ENCODE data around the gene CARD11. TPM values are rescaled to one million over a fixed set of nuclear protein-coding genes. Genes with fewer than 3 reads are reported as not detected.

The CARD11 gene
- polyA plus RNA-seq, 1 donor = 4.8 TPM

DNA sequence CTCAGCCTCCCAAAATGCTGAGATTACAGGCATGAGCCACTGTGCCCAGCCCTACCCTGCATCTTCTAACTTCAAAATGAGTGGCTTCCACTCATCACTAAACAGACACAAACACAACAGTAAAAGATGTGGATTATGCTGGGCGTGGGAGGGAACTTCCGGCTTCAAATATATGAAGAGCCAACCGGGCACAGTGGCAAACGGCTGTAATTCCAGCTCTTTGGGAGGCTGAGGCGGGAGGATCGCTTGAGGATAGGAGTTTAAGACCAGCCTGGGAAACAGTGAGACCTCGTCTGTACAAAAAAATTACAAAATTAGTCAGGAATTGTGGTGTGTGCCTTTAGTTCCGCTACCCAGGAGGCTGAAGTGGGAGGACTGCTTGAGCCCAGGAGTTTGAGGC, 107.4 kb downstream of the CARD11 start:
- DNase-seq = no peak
- WGBS (ENCODE audit: insufficient coverage, low lambda C conversion rate) = no CpG with 5 or more reads among the region's 8 CpGs
- H3K36me3 ChIP-seq (ENCODE audit: control insufficient read depth, insufficient read depth, low read length) = no peaks in the 10 kb centered on the region

DNA sequence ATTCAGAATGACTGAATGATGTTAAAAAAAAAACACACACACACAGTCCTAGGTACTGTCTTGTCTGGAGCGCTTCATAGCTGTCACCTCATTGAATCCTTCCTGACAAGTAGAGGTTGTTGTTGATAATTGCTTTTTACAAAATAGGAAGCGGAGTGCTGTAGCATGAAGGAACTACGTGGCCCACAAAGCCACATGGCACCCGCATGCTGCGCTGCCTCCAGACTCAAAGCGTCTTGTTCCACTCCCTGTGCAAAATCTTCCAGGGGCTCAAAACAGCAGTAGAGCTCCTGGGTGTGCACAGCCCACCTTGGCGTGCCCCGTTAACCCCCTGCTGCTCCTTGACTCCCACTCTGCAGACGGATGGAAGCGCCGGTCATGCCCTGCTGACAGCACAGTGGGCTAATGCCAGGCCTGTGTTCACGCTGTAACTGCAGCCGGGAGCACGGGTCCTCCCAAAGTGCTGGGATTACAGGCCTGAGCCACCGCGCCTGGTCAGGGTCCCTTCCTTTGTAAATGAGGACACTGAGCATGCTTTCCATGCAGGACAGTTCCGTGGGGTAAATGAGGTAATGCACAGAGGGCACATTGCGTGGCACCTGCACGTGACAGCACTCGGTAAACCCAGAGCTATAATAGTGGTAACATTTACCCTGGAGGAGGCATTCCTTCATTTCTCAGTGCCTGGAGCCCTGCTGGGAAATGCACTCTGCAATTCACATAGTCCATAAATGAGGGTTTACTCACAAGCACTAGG, 108.5 kb downstream of the CARD11 start:
- DNase-seq = no peak
- no peaks in the 10 kb centered on the region for H3K4me1 ChIP-seq (ENCODE audit: control insufficient read depth, insufficient read depth, low read length)
- H3K9me3 ChIP-seq (ENCODE audit: control insufficient read depth, low read depth, low read length) = no peaks in the 10 kb centered on the region
- H3K4me3 ChIP-seq (ENCODE audit: low read length) = no peak overlapping the region
- no CpG with 5 or more reads among the region's 20 CpGs for WGBS (ENCODE audit: insufficient coverage, low lambda C conversion rate)
- no peak overlapping the region for H3K27ac ChIP-seq (ENCODE audit: low read length)
- H3K27me3 ChIP-seq (ENCODE audit: control insufficient read depth, insufficient read depth, low read length) = no peaks in the 10 kb centered on the region
- no peaks in the 10 kb centered on the region for H3K36me3 ChIP-seq (ENCODE audit: control insufficient read depth, insufficient read depth, low read length)

More for the DNA sequence above, 107.4 kb downstream of the CARD11 start:
- no peaks in the 10 kb centered on the region for H3K27me3 ChIP-seq (ENCODE audit: control insufficient read depth, insufficient read depth, low read length)
- no peak overlapping the region for H3K27ac ChIP-seq (ENCODE audit: low read length)
- no peaks in the 10 kb centered on the region for H3K4me1 ChIP-seq (ENCODE audit: control insufficient read depth, insufficient read depth, low read length)
- H3K4me3 ChIP-seq (ENCODE audit: low read length) = no peak overlapping the region
- H3K9me3 ChIP-seq (ENCODE audit: control insufficient read depth, low read depth, low read length) = no peaks in the 10 kb centered on the region

DNA sequence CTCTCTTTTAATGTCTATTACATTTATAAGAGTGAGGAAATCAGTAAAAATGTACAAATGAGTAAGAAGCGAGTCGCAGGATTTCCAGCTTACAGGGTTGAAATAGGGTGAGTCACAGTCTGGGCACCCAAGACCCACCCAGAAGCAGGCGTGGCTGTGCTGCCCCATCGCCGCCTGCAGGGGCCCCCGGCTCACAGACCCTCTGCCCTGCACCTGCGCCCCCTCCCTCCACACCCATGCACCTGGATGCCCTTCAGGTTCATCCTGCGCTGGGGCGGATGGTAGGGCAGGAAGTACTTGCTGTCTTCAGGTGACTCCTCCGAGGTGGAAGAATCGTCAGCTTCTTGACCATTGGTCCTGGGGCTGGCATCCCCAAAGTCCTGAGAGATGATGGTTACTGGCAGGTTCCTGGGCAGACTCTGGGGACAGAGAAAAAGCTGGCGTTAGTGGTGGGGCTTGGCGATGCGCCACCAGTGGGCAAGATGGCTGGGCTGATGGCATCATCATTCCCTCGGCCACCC, 109.4 kb downstream of the CARD11 start:
- no CpG with 5 or more reads among the region's 15 CpGs for WGBS (ENCODE audit: insufficient coverage, low lambda C conversion rate)

DNA sequence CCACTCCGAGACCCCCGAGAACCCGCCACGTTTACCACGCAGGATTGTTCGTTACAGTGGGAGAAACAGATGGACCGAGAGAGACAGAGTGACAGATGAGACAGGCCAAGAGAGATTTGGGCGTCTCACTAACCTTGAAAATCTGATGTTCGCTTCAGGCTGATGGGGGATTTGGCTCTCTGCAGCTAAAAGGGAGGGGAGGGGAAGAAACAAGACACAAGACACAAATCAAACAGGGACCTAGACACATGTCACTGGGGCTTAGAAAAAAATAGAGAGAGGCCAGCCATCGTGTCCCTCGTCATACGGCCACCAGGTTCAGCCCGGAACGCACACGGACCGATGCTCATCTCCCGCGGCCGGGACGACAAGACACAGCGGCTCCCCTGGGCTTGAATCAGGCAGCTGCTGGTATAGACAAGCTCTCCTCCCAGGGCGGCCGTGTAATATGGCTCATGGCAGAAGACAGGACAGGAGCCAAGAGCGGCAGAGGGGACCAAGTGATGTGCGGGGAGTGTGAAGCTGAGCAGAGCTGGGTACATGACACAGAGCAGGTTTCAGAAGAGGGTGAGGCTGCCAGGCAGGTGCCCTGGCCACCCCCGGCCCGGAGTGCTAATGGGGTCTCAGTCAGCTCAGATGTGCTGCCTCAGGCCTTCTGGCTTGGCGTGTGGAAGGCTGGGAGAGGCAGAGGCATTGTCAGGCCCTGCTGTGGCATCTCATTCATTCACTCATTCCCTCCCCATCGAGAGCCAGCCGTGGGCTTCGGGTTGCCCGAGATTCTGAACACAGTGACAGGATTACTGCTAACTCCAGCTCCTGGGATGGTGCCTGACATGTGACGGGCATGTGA, 111.0 kb downstream of the CARD11 start:
- WGBS (ENCODE audit: insufficient coverage, low lambda C conversion rate) = no CpG with 5 or more reads among the region's 33 CpGs
- no peak overlapping the region for H3K4me3 ChIP-seq (ENCODE audit: low read length)
- H3K27me3 ChIP-seq (ENCODE audit: control insufficient read depth, insufficient read depth, low read length) = no peaks in the 10 kb centered on the region
- H3K27ac ChIP-seq (ENCODE audit: low read length) = no peak overlapping the region
- DNase-seq = no peak
- no peaks in the 10 kb centered on the region for H3K36me3 ChIP-seq (ENCODE audit: control insufficient read depth, insufficient read depth, low read length)
- H3K4me1 ChIP-seq (ENCODE audit: control insufficient read depth, insufficient read depth, low read length) = no peaks in the 10 kb centered on the region
- H3K9me3 ChIP-seq (ENCODE audit: control insufficient read depth, low read depth, low read length) = no peaks in the 10 kb centered on the region

More for the DNA sequence above, 109.4 kb downstream of the CARD11 start:
- Histone ChIP-seq H3K4me3 (ENCODE audit: low read length) (no peak overlapping the region), H3K36me3 (ENCODE audit: control insufficient read depth, insufficient read depth, low read length) (no peaks in the 10 kb centered on the region), H3K27me3 (ENCODE audit: control insufficient read depth, insufficient read depth, low read length) (no peaks in the 10 kb centered on the region), H3K27ac (ENCODE audit: low read length) (no peak overlapping the region), H3K9me3 (ENCODE audit: control insufficient read depth, low read depth, low read length) (no peaks in the 10 kb centered on the region), H3K4me1 (ENCODE audit: control insufficient read depth, insufficient read depth, low read length) (no peaks in the 10 kb centered on the region)
- DNase-seq = no peak

DNA sequence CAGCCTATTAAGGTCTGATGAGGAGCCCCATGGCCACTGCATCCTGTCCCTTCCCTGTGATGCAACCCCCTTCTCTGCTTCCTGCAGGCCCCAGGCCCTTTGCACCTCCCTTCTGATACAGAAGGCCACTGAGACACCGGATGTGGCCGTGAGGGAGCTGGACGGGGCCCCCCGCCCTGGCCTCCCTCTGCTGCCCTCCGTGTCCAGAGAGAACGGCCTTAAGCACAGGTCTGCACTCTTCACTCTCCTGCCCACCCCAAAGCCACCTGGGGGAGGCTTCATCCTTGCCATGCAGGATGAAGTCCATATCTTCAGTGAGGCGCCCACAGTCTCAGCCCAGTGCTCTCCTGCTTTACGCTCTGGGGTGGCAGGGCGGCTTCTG, 112.6 kb downstream of the CARD11 start:
- WGBS (ENCODE audit: insufficient coverage, low lambda C conversion rate) = no CpG with 5 or more reads among the region's 9 CpGs
- no peak for DNase-seq
- Histone ChIP-seq H3K4me1 (ENCODE audit: control insufficient read depth, insufficient read depth, low read length) (no peaks in the 10 kb centered on the region), H3K9me3 (ENCODE audit: control insufficient read depth, low read depth, low read length) (no peaks in the 10 kb centered on the region), H3K27me3 (ENCODE audit: control insufficient read depth, insufficient read depth, low read length) (no peaks in the 10 kb centered on the region), H3K27ac (ENCODE audit: low read length) (no peak overlapping the region), H3K36me3 (ENCODE audit: control insufficient read depth, insufficient read depth, low read length) (no peaks in the 10 kb centered on the region), H3K4me3 (ENCODE audit: low read length) (no peak overlapping the region)

DNA sequence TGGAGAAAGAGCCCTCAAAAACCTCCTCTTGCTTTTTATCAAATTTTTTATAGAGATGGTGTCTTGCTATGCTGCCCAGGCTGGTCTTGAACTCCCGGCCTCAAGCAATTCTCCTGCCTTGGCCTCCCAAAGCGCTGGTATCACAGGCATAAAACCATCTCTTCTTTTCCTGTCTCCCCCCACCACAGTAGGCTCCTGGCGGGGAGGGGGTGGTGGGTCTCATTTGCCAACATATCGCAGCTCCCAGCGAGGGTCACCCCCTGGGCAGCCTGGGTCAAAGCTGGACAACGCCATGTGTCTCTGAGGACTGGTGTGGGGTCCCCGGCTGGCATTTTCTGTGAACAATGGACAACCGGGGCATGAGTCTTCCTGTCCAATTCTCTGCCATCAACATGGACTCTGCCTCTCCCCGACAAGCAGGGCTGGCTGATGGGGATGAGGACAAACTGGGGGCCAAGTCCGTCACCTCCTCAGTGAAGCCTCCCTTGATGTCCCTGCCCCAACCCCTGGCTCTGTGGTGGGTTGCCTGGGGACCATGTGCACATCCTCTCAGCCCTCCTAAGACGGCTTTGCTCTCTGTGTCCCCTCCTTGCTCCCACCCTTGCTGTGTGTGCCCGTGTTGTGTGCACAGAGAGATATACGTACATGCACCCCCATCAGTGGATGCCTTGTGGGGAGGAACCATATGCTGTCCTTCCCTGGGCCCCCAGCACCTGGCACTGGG, 113.2 kb downstream of the CARD11 start:
- H3K4me1 ChIP-seq (ENCODE audit: control insufficient read depth, insufficient read depth, low read length) = no peaks in the 10 kb centered on the region
- no CpG with 5 or more reads among the region's 13 CpGs for WGBS (ENCODE audit: insufficient coverage, low lambda C conversion rate)
- no peaks in the 10 kb centered on the region for H3K9me3 ChIP-seq (ENCODE audit: control insufficient read depth, low read depth, low read length)
- no peak overlapping the region for H3K27ac ChIP-seq (ENCODE audit: low read length)
- no peak overlapping the region for H3K4me3 ChIP-seq (ENCODE audit: low read length)
- DNase-seq = no peak
- no peaks in the 10 kb centered on the region for H3K27me3 ChIP-seq (ENCODE audit: control insufficient read depth, insufficient read depth, low read length)
- H3K36me3 ChIP-seq (ENCODE audit: control insufficient read depth, insufficient read depth, low read length) = no peaks in the 10 kb centered on the region

DNA sequence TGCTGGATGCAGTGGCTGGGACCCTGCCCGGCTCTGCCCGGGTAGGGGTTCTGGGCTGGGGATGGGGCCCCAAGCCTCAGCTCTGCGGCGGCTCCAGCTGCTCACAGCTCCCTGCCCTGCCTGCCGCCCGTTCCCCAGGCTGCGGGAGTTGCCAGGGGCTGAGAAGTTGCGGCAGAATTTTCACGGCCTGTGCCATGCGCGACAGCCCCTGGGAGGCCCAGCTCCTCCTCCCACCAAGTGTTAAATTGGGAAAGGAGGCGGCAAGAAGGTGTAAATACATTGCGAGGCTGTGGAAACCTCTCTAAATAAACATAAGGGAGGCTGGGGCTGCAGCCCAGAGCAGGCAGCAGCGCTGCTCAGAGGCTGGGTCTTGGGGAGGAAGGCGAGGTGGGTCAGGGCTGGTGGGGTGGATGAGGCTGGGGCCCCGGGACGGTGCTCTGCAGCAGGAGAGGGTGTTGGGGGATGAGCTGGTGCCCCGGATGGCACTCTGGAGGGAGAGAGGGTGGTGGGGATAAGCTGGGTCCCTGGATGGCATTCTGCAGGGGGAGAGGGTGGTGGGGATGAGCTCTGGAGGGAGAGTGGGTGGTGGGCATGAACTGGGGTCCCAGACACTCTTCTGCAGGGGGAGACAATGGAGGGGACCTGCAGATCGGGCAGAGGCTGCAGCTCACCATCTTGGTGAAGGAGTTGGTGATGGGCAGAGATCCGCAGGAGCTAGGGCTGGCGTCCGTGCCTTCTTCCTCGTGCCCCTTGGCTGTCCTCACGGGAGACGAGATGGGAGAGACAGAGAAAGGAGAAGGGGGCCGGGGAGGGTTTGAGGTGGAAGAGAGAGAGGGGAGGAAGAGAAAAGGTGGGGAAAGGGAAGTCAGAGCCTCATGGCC, 114.1 kb downstream of the CARD11 start:
- Histone ChIP-seq H3K4me3 (ENCODE audit: low read length) (no peak overlapping the region), H3K27me3 (ENCODE audit: control insufficient read depth, insufficient read depth, low read length) (no peaks in the 10 kb centered on the region), H3K27ac (ENCODE audit: low read length) (no peak overlapping the region), H3K9me3 (ENCODE audit: control insufficient read depth, low read depth, low read length) (no peaks in the 10 kb centered on the region), H3K4me1 (ENCODE audit: control insufficient read depth, insufficient read depth, low read length) (no peaks in the 10 kb centered on the region), H3K36me3 (ENCODE audit: control insufficient read depth, insufficient read depth, low read length) (no peaks in the 10 kb centered on the region)
- 87% methylated on average over 6 of the region's 26 CpGs for WGBS (ENCODE audit: insufficient coverage, low lambda C conversion rate)
- DNase-seq = peak in 1 of 2 donors; percentile 6

DNA sequence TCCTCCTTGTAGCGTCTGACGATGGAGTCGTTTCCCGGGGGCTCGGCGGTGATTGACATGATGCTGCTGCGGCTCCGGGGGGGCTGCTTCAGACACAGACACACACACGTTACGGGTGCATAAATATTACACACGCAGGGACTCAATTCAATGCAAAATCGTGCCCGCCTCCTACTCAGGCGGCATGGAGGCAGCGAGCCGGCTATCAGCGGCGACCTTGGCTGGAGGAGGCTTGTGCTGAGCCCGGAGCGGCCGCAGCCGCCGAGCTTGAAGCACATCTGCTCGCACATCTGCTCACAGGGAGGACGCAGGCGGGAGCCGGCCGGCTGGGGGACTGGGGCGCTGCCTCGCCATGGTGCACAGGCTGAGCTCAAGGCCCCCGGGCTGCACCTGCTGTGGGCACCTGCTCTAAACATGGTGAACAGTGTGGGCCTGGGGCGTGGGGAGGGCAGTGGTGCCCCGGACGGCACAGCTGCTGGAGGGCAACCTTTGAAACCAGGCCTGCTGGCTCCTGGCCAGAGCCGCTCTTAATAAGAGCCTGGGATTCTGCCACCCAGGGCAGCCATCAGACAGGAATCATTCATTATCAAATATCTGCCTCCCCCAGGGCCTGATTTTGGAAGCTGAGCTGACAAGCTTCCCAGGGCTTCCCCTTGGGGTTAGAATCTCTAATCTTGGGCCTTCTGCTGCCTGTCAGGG, 114.9 kb downstream of the CARD11 start:
- WGBS (ENCODE audit: insufficient coverage, low lambda C conversion rate) = no CpG with 5 or more reads among the region's 35 CpGs
- H3K27ac ChIP-seq (ENCODE audit: low read length) = no peak overlapping the region
- no peaks in the 10 kb centered on the region for H3K4me1 ChIP-seq (ENCODE audit: control insufficient read depth, insufficient read depth, low read length)
- H3K4me3 ChIP-seq (ENCODE audit: low read length) = no peak overlapping the region
- no peaks in the 10 kb centered on the region for H3K36me3 ChIP-seq (ENCODE audit: control insufficient read depth, insufficient read depth, low read length)
- H3K9me3 ChIP-seq (ENCODE audit: control insufficient read depth, low read depth, low read length) = no peaks in the 10 kb centered on the region
- DNase-seq = peak in 1 of 2 donors; percentile 21
- H3K27me3 ChIP-seq (ENCODE audit: control insufficient read depth, insufficient read depth, low read length) = no peaks in the 10 kb centered on the region

DNA sequence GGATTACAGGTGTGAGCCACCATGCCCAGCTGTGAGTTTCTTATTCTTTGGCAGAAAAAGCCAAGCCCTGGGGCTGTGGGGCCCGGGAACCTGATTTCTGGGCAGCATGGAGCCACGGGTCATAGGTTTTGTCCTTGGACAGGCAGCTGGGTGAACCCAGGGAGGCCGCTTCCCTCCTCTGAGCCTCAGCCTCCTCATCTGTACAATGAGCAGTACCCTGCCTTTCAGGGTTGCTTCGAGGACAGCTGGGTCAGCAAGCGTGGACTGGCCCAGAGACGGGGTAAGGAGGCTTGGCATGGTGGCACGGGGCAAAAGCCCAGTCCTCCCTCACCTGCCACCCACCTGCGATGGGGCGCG, 115.4 kb downstream of the CARD11 start:
- H3K4me3 ChIP-seq (ENCODE audit: low read length) = no peak overlapping the region
- H3K27me3 ChIP-seq (ENCODE audit: control insufficient read depth, insufficient read depth, low read length) = no peaks in the 10 kb centered on the region
- DNase-seq = no peak
- H3K4me1 ChIP-seq (ENCODE audit: control insufficient read depth, insufficient read depth, low read length) = no peaks in the 10 kb centered on the region
- no peak overlapping the region for H3K27ac ChIP-seq (ENCODE audit: low read length)
- H3K9me3 ChIP-seq (ENCODE audit: control insufficient read depth, low read depth, low read length) = no peaks in the 10 kb centered on the region
- no CpG with 5 or more reads among the region's 10 CpGs for WGBS (ENCODE audit: insufficient coverage, low lambda C conversion rate)
- H3K36me3 ChIP-seq (ENCODE audit: control insufficient read depth, insufficient read depth, low read length) = no peaks in the 10 kb centered on the region
